GM18861 (cell line): ENCODE data around the gene ZNF775.
A peak's percentile ranks its signal among the peaks of the same experiment; 100 is the strongest.

Experiments
- ATAC-seq: cut with Tn5 transposase; IDR thresholded peaks from one replicate; pipeline ENCODE4 v1.9.1; 2021; ENCODE audit not compliant: unreplicated experiment

ZNF775 gene

DNA sequence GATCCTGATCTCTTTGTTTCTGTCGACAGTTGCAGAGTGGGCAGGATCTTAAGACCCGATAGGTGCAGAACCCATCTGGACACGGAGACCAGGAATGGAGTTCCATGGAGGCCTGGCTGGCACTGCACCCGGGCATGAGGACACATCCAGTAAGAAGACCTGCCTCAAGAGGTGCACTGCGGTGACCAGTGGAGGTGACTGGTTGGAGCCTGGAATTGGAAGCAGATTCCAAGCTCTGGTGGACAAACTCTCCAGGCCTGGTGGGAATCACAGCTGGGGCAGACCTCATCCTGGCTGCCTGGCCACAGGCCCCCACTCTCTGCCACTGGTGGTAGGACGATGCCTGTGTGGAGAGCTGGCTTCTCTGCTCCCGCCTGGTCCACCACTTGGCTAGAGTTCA, 31.0 kb downstream of the ZNF775 start:
- ATAC-seq = no peak

DNA sequence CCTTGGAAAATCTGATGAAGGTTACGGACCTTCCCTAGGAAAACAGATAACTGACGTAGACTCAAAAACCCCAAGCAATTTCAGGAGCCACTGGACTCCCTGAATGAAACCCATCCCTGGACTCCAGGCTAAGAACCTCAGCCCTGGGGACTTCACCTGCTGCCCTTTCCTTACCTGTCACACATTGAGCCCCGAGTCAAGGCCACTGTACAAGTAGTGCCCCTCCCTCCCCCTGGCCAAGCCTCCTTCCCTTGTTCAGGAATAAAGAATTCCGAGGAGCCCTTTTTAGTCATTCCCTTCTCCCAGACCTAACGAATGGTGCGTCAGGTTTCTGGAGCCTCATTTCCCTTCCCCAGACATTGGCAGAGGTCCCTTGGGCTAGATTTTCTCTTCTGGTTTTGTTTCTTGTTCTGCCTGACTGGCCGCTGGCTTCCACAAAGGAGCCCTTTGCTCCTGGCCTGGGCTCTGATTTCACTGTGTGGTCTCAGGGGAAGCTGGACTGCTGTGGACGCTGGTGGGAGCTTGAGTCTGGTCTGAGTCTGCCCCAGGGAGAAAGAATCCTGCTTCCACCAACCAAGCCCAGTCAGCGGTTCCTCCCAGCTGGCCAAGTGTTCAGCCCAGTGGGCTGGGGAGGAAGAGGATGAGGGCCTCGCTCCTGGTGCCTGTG, 31.7 kb downstream of the ZNF775 start:
- no peak for ATAC-seq

DNA sequence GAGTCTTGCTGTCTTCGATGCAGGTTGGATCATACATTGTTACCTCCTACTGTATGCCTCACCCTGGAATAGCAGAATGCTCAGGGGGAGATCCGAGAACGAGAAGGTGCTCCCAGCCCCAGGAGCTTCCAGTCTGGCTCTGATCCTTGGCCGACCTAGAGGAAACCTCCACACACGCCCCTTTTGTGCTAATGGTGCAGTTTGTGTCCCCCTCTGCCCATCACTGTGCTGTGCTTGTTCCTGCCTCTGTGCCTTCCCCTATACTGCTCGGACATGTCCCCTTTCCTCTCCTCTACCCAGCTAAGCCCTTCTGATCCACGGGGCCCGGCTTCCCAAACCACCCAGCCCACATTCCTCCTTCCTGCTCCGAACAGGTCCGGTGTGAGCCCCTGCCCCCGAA, 32.5 kb downstream of the ZNF775 start:
- ATAC-seq = no peak

DNA sequence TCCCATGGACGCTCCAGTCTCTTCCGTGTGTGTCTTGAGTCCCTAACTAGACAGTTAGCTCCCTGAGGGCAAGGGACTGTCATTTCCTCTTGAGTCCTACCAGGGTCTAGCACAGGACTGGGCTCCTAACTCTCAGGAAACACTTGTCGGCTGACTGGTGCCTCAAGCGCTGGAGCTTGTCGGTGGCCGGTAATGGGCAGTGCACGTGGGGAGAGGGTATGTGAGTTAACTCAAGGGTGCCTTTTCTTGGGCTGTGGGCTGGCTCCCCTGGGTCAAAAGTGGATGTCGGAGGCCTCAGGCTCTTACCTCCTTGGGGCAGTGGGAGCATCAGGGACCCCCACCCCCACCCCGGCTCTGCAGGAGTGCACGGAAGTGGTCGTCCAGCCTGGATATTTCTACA, 32.9 kb downstream of the ZNF775 start:
- no peak for ATAC-seq

GRCh38 chr7:150412518-150413488, 33.7 kb downstream of the ZNF775 start:
- ATAC-seq = no peak

DNA sequence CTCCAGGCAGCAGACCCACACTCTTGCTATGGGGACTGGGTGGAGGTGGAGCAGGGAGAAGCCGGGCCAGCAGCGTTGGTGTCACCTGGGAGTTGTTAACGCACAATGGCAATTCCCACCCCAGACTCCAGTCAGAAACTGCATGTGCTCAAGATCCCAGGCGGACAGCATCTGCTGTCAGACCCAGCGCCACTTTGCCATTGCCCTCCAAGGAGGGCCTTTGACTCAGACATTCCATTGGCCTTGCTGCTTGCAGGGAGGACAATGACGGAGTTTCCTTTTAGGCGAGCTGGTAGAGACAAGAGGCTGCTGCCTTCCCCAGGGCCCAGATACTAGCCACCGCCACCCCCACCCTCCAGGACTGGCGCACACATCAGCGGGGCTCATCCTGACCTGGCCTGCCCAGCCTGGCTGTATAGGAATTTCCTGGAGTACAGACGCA, 34.5 kb downstream of the ZNF775 start:
- ATAC-seq = no peak

DNA sequence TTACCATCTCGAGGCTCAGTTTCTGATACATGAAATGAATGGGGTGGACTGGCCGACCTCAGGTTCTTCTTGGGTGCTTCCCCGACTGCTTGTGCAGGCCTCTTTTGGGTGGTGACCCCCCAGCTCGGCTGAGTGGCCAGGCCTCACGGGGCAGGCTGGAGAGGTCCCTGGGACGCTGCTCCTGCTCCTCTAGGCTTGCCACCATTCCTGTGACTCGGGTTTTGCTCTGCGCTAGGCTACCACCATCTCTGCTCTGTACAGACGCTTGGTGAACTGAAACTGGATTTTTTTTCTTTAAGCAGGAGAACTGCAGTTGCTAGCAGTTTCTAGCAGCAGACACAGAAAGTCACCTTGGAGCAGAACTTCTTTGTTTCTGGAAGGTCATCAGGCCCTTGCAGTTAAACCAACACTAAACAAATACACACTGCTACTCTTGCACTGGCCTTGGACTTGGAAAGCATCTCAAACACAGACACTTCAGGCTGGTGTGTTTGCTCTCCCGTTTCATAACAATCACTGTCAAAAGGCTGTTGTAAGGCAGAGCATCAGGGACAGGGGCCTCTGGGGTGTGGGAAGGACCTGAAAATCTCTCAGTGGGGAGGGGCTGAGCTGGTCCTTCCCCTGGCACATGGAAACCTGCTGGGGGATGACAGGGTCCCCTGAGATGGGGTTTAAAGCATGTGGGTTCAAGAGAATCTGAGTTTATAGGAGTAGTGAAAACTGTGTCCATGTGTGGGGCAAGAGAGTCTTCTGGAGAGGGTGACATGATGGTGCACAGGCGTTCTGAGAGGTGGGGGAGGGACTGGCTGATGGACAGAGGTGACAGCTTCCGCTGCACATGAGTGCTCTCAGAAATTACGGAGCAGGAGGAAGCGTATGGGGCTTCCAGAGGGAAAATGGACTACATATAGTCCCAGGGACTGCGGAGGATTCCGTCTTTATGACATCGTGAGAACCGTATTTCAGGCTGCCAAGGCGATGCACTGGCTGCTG, 36.3 kb downstream of the ZNF775 start:
- no peak for ATAC-seq

DNA sequence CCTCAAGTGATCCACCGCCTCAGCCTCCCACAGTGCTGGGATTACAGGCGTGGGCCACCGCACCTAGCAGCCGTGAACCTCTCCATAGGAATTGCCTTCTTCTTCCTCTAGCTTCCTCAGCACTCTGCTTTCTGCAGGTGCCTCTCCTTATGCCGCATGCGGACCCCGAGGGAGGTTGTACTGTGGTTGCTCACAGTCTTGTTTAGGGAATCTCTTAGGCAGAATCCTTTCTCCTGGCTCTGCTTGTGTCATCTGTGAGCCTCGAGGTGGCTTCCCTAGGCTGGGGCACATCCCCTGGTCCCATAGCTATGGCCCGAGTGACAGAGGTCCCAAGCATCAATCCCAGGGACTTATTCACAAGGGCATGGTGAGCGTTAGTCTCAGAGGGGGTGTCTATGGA, 38.1 kb downstream of the ZNF775 start:
- ATAC-seq = no peak

GRCh38 chr7:150417863-150418262, 38.7 kb downstream of the ZNF775 start:
- no peak for ATAC-seq

GRCh38 chr7:150420242-150420641, 41.1 kb downstream of the ZNF775 start:
- no peak for ATAC-seq

DNA sequence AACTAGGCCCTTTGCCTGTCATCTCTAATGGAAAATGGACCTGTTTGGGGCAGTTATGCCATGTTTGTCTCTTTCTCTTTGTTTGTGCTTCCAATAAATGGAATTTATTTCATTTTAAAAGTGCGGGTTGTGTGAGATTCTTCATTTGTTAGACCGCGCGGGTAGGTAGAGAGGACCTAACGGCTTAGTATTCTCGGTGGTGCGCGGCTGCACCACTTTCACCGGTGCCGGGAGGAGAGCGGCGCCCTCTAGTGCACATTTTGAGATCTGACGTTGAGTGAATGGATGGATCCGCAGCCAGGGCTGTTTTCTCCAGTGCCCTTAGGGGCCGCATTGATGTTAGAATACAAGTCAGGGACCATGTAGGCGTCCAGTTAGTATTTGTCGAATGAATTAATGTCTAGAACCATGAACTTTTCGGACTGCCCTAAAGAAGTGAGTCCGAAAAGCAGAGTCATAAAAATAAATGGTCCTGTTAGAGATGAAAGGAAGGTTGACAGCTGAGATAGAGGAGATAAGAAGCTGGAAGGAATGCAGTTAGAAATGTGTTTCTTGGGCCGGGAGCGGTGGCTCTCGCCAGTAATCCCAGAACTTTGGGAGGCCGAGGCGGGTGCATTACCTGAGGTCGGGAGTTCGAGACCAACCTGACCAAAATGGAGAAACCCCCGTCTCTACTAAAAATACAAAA, 42.0 kb downstream of the ZNF775 start:
- peak; percentile 96 for ATAC-seq

DNA sequence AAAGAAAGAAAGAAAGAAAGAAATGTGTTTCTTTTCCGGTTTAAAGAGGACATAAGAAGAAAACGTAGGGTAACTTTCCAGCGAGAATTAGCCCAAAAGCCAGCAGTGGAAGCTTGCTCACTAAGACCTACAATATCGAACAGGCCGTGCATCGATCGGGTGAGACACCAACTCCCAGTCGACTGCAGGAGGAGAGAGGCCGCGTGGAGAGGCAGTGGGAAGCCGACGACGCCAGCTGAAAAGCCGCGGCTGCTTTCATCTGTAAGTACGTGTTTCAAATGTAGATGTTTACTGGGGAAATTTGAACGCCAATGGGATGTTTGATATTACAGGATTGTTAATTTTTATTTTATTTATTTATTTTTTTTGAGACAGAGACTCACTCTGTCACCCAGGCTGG, 42.7 kb downstream of the ZNF775 start:
- no peak for ATAC-seq

- no peak for ATAC-seq
These were observed 46.5 kb downstream of the ZNF775 start for GRCh38 chr7:150425670-150426069.

GRCh38 chr7:150428671-150429451, 49.7 kb downstream of the ZNF775 start:
- ATAC-seq = peak; percentile 64

DNA sequence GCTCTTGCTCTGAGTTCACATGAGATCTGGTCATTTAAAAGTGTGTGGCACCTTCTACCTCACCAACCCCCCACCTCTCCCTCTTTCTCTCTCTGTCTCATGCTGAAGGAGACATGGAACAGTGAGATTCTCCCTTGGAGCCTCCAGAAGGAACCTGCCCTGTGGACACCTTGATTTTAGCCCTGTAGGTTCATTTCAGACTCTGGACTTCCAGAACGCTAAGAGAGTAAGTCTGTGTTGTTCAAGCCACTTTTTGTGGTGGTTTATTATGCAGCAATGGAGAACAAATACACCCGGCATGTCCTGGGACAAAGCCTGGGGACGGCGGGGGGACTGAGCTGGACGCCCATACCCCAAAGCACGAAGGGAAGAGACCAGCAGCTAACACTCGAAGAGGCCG, 50.6 kb downstream of the ZNF775 start:
- no peak for ATAC-seq

- ATAC-seq = no peak
These were observed 51.4 kb downstream of the ZNF775 start for GRCh38 chr7:150430465-150431085.

GRCh38 chr7:150431839-150432658, 52.9 kb downstream of the ZNF775 start:
- no peak for ATAC-seq
